ENCODE measurements around the gene NAA80.

NAA80 gene

DNA sequence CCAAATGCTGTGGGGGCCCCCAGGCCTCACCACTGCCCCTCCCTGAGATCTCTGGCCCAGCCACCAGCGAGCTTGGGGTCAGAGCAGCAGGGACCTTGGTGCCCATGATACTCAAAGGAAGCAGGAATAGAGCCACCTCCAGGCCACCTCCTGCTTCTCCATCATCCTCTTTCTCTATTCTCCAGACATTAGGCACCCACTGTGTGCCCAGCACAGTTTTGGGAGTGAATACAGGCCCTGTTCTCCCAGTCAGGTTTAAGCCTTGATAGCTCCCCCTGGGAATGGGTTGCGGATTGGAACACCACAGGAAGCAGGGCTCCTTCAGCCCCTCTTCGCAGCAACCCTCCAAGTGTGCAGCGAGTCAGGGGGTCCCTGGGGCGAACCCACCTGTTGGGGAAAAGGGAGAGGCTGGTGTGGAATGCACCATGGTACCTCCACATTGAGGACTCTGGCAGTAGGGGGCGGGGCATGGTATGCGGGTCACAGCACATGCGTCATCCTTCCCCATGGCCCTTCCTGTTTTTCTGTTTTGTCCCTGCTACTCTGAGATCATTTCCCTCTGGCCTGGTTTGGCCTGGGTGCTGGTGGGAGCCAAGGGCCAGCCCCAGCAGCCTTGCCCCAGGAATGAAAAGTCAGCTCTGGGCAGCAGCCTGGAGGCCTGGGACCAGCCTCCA, 44.5 kb downstream of the NAA80 start:
- DNase-seq = no peak

DNA sequence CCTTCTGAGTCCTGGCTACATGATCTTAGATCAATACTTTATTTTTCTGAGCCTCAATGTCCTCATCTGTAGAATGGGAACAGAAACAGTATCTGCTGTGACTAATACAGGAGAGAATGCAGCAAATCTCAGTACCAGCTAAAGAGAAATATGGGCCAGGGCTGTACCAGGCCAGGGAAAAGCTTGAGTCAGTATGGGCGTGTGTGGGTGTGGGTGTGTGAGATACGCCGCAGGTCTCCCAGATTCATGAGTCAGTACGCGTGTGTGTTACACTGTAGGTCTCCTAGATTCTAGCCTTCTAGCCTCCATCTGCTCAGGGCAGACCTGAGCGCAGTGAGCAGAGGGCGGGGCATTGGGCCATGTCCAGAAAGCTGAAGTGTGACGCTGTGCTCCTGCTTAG, 48.0 kb downstream of the NAA80 start:
- peak; percentile 57 for DNase-seq

DNA sequence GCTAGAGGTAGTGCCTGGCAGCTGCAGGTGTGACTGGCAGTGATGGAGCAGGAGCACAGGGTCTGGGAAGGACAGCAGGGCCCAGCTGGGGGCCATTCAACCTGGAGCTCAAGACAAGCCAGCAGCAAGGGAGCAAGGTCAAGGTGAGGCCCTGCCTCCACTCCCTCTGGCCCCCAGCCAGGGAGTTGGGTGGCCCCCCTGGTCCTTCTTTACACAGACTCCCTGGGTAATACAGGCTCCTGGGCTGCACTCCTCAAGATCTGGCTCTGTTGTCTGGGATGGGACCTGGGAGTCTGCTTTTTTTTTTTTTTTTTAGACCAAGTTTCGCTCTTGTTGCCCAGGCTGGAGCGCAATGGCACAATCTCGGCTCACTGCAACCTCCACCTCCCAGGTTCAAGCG, 48.7 kb downstream of the NAA80 start:
- no peak for DNase-seq

DNA sequence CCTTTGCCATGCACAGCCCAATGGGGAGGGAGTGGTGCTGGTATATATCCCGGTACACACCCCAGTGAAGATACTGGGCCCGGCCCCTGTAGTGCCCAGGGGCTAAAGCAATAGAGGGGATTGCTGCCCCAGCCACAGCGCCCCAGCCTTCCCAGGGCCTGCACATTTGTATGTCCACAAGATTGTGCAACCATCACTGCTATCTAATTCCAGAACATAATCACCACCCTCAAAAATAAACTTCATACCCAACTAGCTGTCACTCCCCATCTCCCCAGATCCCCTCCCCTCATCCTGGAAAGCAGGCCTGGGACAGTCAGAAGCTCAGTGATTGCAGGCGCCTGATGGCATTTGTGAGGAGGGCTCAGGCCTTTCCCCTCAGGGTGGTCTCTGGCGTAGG, 49.7 kb downstream of the NAA80 start:
- DNase-seq = no peak

DNA sequence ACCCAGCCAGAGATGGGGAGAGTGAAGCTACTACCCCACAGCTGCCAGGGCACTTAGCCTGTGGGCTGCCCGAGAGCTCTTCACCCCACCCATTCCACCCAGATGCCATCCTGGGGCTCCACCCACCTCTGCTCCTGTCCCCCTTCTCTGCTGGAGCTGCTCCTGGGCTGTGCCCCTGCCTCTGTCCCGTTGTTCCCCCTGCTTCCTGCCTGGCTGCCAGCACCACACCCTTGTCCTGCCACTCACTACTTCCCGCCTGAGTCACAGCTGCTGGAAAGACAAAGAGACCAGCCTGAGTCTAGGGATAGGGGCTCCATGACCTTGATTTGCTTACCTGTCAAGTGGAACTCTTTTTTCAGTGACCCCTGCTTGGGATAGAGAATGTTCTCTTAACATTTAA, 50.8 kb downstream of the NAA80 start:
- DNase-seq = no peak

DNA sequence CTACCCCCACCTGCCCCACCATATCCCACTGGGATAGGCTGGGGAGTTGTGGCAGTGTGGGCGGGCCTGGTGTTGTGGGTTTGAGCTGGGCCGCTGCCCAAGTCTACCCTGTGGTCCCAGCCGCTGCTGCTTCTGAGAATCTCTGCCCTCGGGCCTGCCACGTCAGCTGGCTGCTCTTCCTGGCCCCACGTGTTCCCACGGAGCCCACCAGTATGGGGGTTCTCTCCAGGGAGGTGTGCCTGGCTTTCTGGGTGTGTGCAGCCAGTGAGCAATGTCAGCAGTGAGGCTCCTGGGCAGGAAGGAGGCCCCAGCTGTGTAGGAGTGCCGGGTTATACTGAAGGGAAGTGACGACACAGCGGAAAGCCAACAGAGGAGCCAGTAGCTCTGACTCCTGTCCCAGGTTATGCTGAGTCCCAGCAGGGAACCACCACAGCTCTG, 52.7 kb downstream of the NAA80 start:
- DNase-seq = peak; percentile 85
